ENCODE results near the gene RAB34. TPM values are rescaled to one million over a fixed set of nuclear protein-coding genes. Genes with fewer than 3 reads are reported as not detected.

The RAB34 gene
- total RNA-seq, 2 experiments from 2014 or later: 0.22 to 0.99 TPM

GRCh38 chr17:28728364-28729200, 10.9 kb upstream of the RAB34 start, which contains the start of gene NEK8:
Gene NEK8, plus strand, starts transcription at chr17:28728788. Its CDS starts 26 bp downstream, at chr17:28728814.
- BruUV-seq (replicated peaks): no TSS peak
- POLR2A ChIA-PET: interaction anchor here (0.6 to 4.1 kb wide), 10 partner anchors 9 to 412 kb away, joined by 3 to 56 read pairs (median 6); partner anchors contain the start of gene RPL23A
- intact Hi-C loops (cut with micrococcal nuclease; ENCODE audit: unreplicated experiment): loop anchor here (1.0 to 5.0 kb wide), 5 partner anchors 10 to 175 kb away; partner anchors contain the start of gene DHRS13

GRCh38 chr17:28726627-28727491, 9.2 kb upstream of the RAB34 start:
- Histone ChIP-seq H3K79me2 (ENCODE audit: insufficient read depth, low read depth, low read length) (peaks cover 14% of the 10 kb centered on the region; the same call in 1 of the 2 replicates), H3K36me3 (ENCODE audit: insufficient read depth, low read length) (peaks cover 40% of the 10 kb centered on the region), H3K4me3 (ENCODE audit: low read depth, low read length, poor library complexity, severe bottlenecking) (peak overlapping the region; percentile 69), H3K27ac (ENCODE audit: low read depth, low read length, poor library complexity, severe bottlenecking) (peak overlapping the region; percentile 94), H3K4me2 (ENCODE audit: low read length) (peak overlapping the region; percentile 96), H3K9me3 (ENCODE audit: low read length) (no peaks in the 10 kb centered on the region), H2AFZ (ENCODE audit: low read length) (peak overlapping the region; percentile 63), H3K4me1 (ENCODE audit: insufficient read depth, low read length, poor library complexity, severe bottlenecking) (peaks cover 73% of the 10 kb centered on the region), H3K9me2 (ENCODE audit: insufficient read depth, low read length) (no peaks in the 10 kb centered on the region), H4K20me1 (ENCODE audit: insufficient read depth, low read length) (peaks cover 4% of the 10 kb centered on the region; the same call in 1 of the 2 replicates)
- TF ChIP-seq EZH2phosphoT487 (IDR thresholded peaks at IDR 0.05; ENCODE audit: borderline replicate concordance, low read depth, low read length) (no peak), CTCF (conservative IDR thresholded peaks at IDR 0.05; ENCODE audit: low read length) (peak; percentile 99)
- intact Hi-C loops (cut with micrococcal nuclease; ENCODE audit: unreplicated experiment): loop anchor here (1.0 to 5.0 kb wide), 4 partner anchors 23 to 226 kb away; no protein-coding TSS in a partner anchor
- ChIA-PET CTCF (ENCODE audit: unreplicated experiment) (interaction anchor here (0.5 to 3.5 kb wide), 10 partner anchors 12 to 227 kb away, joined by 3 to 27 read pairs (median 4); no protein-coding TSS in a partner anchor), POLR2A (interaction anchor here (0.6 to 4.1 kb wide), 9 partner anchors 14 to 82 kb away, joined by 3 to 56 read pairs (median 6); partner anchors contain the start of gene PROCA1)
- no TSS peak for BruUV-seq (replicated peaks)
- peak; percentile 95 for DNase-seq (ENCODE audit: low spot score)

More at GRCh38 chr17:28728364-28729200, 10.9 kb upstream of the RAB34 start, which contains the start of gene NEK8:
- CTCF ChIA-PET (ENCODE audit: unreplicated experiment): interaction anchor here (0.6 to 3.5 kb wide), 7 partner anchors 9 to 183 kb away, joined by 3 to 27 read pairs (median 9); partner anchors contain the start of gene RPL23A
- Histone ChIP-seq H3K4me2 (ENCODE audit: low read length) (peak within 1 kb of the TSS; percentile 96), H3K9me2 (ENCODE audit: insufficient read depth, low read length) (no peaks in the 10 kb centered on the region), H3K27ac (ENCODE audit: low read depth, low read length, poor library complexity, severe bottlenecking) (peak within 1 kb of the TSS; percentile 94), H3K4me1 (ENCODE audit: insufficient read depth, low read length, poor library complexity, severe bottlenecking) (peaks cover 63% of the 10 kb centered on the region), H3K4me3 (ENCODE audit: low read depth, low read length, poor library complexity, severe bottlenecking) (peak within 1 kb of the TSS; percentile 69), H4K20me1 (ENCODE audit: insufficient read depth, low read length) (no peaks in the 10 kb centered on the region), H3K9me3 (ENCODE audit: low read length) (no peaks in the 10 kb centered on the region), H3K79me2 (ENCODE audit: insufficient read depth, low read depth, low read length) (no peaks in the 10 kb centered on the region; the same call in 1 of the 2 replicates), H3K36me3 (ENCODE audit: insufficient read depth, low read length) (peaks cover 23% of the 10 kb centered on the region), H2AFZ (ENCODE audit: low read length) (peak within 1 kb of the TSS; percentile 63)
- DNase-seq (ENCODE audit: low spot score): peak; percentile 95
- no peak for TF ChIP-seq EZH2phosphoT487 (IDR thresholded peaks at IDR 0.05; ENCODE audit: borderline replicate concordance, low read depth, low read length)
- TF ChIP-seq CTCF (conservative IDR thresholded peaks at IDR 0.05; ENCODE audit: low read length): no peak
